DMS79 treated with DMSO at 0.1 percent for 48 hours (cell line): ENCODE results near the gene MIPEP.

Source experiments
- DNase-seq: peaks from one replicate; lab custom pipeline; 2025; lab: John Stamatoyannopoulos, UW

MIPEP gene

DNA sequence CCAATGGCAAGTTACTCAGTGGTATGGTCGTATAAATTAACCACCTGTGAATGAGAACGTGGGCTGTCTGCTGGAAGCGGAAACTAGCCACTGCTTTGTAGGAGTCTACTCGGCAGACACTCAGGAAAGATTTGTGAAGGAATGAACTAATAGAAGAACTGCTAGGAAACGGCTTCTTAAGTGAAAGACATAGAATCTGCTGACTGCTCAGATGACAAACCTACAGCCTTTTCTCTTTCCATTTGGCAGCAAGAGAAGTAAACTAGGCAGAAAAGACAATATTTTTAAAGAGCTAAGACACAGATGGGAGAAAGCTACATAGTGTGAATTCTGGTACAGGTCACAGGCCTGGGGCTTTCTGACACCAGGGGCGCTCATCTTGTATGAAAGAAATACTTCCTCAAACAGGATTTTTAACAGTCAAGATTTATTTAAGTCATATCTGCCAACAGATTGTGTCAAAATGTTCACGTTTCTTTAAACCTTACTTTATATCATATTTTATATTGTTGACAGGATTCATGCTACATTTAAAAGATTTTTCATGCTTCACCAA is 78.4 kb downstream of the MIPEP start:
- no peak for DNase-seq

DNA sequence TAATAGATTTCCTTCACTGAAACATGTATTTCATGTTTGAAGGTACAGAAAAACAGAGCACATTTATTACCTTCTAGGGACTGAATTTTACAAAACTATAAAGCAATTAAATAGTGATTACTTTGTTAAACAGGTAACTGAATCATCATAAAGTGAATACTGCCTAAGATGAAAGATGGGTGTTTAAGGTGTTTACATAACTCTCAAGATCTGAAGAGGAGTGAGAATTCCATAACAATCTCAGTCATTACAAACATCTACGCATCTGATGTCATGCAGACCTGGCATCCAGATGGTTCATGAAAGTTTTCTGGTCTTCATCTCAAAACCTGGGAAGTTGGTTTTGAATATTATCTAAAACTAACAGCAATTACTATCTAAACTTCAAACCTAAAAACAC is 80.4 kb downstream of the MIPEP start:
- DNase-seq, result no peak

DNA sequence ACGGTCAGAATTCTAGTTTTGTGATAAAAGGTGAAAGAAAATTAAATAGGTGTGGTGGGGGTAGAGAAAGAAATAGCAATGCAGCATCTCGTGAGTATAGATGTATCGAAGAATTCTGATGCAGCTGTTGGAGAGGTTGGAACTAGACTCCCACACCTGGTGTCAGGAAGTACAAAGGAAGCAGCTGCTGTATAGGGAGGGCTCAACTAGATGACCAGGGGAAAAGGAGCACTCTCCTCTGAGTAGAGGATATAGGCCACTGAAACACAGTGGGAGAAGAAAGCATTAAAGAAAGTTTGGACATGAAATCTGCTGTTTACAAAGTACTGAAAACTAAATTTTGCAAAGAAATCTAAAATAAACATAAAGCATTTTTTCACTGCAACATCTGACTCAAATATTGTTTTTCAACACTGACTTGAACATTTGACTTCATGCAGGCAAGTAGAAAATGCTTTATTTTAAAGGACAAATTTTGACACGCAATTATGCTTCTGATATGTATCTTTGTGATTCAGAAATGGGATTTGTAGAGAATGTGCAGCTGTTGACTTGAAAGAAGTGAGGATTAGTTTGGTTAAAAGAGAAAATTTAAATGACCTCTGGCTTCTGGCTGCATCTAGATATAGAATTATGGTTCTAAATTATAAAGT is 82.2 kb downstream of the MIPEP start:
- no peak for DNase-seq

DNA sequence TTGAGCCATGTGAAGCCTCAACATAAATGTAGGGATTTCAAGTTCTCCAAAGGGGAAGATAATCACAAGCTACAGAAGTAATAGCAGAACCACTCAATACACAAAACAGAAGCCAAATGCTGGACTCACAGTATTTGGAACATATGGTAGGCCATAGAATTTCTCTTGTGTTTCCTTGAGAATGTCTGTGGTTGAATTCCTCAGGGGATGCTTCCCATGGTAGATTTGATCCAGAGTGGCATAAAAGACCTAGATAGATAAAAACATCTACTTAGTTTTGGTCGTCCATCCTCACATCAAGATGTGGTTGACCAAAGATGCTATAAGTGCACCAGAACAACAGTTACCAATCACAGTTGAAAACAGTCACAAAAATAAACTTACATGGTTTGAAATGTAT is 83.4 kb downstream of the MIPEP start:
- DNase-seq, result no peak

DNA sequence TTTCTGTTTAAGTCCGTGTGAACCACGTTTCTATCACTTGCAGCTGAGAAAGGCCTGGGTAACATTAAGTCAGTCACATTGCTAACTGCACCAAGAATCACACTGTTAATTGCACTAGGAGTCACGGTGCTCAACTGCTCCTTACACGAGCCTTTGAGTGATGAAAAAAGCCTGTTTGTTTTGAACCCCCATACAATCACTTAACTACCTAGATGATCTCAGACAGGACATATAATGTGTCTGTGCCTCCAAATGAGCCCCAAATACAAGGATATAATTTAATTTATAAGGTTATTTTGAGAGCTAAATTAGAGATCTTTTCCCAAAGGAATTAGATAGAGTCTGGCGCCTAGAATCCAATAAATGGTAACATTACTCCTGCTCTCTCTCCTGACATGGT is 84.1 kb downstream of the MIPEP start:
- no peak for DNase-seq

DNA sequence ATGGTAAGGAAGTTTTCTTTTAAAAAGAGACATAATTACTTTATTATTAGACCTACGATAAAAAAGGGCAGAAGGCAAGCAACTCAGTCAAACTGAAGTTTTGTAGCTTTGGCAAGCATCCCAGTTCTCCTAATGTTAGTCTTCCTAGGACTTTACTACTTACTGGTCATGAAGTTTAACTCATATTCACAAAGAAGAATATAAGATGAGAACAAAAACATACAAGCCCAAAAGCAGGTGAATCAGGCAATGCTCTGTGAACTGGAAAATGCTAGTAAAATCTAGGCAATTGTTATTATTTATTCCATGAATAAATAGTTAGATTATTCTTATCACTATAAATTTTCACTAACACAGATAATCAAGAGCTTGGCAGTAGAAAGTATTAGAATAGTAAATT is 85.0 kb downstream of the MIPEP start:
- no peak for DNase-seq

DNA sequence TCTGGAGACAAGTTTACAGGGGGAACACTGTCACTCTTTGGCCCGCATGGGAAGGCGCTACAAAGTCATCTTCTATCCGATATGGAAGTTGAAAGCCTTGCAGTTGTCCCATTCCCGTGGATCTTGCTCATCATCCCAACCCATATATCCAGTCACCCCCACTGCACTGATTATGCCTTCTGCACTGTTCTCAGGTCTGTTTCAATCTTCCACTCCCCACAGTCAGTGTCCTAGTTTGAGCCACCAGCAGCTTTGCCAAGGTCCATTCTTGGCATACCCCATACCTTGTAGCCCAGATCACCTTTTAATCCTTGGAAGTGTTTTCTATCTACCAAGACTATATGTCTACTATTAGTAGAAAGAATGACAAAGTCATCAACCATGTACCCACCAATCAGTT is 88.1 kb downstream of the MIPEP start:
- no peak for DNase-seq

DNA sequence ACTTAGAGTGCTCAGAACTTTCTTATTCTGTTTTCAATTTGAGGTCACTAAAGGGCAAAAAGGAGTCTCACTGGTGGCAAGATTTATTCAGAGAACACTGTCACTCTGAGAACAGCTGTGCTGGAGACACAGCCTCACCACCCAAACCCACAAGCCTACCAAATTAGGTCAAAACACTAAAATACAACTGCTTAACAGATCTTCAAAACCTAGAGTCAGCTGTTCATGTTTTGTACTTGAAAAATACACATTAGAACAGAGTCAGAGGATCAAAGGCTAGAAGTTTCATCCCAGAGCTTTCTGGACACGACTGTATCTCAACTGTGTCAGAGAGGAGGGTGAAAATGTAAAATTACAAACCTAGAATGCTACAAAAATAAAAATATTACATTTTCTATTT is 89.3 kb downstream of the MIPEP start:
- DNase-seq, result no peak

DNA sequence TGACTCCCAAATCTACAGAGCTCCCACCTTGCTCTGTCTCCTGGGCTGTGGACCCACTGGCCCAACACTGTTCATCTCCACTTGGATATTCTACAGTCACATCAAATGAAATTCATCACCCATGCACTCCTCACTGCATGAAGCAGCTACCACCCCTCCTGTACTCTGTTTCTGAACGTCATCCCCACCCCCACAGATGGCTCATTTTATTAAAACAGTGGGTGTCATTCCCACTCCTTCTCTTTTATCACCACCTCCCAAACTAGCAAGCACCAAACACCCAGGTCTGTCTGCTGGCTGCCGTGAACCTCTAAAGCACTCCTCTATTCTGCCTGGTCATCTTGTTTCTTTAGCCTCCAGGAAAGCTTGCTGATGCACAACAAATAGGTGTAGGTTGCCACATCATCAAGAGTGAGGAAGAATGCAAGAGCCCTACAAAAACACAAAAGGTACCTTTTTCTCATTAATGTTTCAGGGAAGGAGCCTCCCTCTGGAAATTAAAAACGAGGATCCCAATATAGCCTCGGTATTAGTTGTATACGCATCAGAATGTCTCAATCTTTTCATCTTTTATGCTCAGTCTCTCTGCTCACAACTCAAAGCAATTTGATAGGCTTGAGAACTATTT is 91.8 kb downstream of the MIPEP start:
- no peak for DNase-seq

DNA sequence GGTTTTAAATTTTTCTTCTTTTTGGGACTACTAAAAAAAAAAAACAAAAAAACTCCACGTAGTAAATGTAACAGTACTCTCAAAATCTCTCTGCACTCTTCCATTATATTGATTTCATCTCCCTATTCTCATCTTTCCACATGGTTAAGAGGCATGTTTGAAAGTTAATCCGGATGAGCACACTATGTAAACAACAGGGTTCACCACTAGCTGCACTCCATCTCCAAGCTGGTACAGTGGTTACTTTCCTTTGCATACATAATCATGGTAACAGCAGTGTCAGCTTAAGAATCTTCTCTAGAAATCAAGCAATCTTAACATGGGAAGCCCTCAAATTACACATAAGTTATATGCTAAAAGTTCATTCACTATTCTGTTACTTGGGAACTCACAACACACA is 92.6 kb downstream of the MIPEP start:
- DNase-seq, result no peak

DNA sequence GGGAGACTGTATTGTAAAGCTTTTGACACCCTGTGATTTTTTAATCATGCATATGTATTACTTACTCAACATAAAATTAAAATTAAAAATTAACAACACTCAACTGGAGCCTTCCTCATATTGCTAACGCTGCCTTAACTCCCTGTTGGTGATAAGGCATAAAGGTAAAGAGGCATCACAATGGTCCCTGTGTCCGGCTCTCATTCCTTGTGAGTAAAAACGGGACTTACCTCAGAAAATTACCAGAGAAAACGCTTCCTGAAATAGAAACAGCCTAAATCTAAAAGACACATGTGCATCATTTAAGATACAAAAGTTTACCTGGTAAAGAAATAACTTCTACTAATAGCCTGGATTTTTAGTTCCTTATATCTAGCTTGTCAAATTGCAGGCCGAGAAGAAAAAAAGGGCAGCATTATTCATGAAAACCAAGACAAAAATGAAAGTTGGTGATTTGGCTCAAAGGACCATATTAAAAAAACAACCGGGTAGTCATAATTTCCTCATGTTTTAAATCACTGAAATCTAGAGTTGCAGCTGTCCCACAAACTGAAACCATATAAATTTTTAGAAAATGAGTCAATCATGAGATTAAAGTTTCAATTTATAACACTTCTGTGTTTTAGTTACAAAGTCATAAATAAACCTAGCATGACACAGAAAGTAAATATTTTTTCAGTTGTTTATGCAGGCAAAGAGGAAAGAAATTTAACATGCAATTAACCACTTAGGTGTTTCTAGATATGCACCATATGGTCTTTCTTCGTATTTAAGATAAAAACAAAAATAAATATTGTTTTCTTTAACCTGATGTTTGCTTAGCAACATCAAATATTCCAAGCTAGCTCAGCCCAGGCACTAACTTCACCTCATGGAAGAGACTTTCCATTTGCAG is 94.7 kb downstream of the MIPEP start:
- DNase-seq, result no peak

DNA sequence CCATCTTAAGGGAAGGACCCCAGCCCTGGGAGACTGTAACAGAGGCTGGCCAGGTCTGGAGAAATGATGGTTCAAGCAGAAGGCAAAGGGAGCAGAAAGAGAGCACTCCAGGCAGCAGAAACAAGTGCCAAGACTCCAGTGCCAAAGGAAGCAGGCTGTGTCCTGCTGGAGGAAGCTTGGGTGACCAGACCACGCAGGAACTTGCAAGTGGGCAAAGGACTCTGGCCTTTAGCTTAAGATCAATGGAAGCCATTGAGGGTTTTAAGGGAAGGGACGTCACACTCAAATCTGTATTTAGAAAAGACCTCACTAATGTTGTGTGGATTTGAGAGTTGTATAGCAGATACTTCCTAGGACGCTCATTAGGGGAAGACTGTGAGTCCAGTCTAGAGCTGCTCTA is 95.5 kb downstream of the MIPEP start:
- DNase-seq, result no peak

DNA sequence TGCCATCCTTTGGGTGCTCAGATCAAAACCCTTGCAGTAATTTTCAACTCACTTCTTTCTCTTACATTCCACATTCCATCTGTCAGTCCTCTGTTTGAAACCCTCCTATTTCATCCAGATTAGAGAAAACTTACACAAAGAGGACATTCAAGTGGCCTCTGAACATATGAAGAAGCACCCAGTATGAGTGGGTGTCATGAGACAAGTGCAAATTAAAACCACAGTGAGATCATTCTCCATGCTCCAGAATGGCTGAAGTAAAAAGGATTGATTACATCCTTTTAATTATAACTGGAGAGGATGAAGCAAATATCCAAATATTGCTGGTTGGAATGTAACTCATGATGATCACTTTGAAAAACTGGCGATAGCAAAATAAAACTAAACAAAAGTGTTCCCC is 96.5 kb downstream of the MIPEP start:
- DNase-seq, result no peak

DNA sequence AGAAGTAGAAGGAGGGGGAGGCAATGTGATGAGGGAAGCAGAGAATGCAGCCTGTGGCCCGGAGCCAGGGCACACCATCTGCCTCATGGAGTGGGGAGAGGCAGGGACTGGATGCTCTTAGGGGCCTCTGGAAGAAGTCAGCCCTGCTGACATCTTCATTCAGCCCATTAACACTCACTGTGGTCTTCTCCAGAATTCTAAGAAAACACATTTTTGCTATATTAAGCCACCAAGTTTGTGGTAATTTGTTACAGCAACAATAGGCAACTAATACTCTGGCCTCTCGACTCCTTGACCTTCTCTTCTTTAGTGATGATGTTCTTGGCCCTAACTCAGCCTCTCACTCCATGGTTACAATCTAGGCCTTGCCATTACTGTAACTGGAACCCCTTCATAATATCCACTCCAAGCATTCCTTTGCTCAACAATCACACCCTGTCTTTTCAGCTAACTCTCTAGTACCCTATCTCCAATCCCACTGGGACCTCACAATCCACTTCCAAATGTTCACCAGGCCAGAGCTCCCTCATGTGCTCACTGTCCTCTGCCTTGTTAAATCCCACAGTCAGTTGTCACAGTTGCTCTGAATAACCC is 98.5 kb downstream of the MIPEP start:
- DNase-seq, result no peak

DNA sequence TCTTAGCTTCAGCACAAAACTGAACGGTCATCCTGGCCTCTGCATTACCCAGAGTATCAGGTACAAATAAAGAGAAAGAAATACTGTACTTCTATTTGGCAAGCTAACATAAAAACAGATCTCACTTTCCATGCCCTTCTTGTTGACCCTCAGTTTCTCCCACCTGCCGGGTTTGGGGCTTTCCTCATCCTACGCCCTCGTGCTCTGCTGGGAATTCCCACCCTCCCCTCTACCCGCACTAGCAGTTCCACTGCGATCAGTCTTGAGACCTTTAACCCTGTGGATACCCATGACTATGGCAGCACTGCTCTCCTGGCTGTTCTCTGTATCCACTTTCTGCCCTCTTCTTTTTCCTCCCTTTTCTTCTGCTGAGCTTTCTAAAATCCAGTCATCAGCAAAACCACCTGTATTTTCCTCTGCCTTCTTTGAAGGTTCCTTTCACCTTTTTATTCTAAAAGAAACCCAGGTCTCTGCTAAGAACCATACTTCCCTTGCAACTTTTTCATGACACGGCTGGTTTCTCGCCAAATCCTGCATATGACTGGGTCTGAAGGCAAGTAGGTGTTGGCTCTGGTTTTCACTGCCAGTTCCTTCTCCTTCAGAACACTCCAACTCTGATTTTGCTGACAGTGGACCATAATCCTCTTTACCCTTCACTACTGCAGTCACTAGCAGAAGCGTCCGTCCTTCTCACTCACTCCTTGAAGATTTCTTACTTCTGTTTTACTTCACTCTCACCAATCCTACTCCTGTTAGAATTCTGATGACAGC is 99.4 kb downstream of the MIPEP start:
- peak; percentile 2 for DNase-seq

DNA sequence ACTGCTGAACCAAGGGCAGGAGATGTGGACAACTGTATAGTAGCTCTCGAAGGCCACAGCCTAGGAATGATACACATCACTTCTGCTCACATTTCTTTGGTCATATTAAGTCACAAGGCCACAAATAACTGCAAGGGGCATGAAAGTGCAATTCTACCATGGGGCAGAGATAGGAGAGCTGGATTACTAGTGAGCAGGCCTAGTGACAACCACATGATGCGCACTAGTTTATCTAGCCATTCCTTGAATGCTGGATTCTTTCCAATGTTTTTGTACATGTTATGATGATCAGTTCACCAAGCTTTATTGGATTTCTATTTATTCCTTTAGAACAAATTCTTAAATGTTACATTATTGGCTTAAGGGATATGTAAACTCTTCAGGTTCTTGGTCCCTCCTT is 100.7 kb downstream of the MIPEP start:
- DNase-seq, result no peak

DNA sequence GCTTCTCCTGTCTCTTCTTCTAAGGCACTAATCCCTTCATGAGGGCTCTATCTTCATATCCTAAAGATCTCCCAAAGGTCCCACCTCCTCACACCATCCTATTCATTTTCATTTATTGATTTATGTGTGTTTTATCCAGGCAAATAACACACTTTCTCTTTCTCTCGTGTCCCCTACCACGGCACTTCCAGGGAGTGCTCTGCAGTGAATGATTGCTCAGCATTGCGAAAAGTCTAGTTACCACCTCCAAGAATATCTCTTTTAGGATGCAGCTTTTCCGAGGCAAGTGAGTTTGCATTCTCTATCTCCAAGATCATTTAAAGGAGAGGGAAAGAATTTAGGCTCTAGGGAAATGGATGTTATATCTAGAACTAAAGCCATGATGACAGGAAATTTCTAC is 101.7 kb downstream of the MIPEP start:
- no peak for DNase-seq

DNA sequence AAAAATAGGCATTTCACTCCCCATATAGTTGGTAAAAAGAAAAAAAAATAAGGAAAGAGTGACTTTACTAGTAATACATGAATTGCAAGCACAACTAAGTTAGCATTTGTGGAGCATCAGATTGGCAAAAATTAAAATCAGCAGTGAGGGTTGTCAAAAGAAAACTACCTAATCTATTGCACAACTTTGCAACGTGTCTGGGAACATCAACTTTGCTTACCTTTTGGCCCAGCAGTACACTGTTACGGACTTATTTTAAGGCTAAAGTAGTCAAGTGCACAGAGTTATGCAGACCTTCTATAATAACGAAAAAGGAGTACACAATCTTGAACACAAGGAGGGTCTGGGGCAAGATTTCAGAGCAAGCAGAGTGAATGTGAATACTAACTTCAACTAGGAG is 102.6 kb downstream of the MIPEP start:
- DNase-seq, result no peak

DNA sequence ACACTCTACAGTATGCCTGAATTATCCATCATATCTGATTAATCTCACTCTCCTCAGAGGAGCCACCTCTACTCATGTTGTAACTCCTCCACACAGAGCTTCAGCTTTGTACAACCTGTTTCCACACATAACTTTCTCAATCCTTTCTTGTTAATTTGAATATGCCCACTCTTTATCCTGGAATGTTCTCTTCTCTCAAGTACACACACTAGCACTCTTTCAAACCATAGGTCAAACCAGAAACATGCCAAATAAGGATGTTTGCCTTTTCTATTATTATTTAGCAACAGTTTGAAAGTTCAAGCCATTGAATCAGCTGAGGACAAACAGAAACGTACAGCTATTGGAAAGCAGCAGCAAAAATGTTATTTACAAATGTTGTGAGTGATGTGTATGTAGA is 110.3 kb downstream of the MIPEP start:
- no peak for DNase-seq

DNA sequence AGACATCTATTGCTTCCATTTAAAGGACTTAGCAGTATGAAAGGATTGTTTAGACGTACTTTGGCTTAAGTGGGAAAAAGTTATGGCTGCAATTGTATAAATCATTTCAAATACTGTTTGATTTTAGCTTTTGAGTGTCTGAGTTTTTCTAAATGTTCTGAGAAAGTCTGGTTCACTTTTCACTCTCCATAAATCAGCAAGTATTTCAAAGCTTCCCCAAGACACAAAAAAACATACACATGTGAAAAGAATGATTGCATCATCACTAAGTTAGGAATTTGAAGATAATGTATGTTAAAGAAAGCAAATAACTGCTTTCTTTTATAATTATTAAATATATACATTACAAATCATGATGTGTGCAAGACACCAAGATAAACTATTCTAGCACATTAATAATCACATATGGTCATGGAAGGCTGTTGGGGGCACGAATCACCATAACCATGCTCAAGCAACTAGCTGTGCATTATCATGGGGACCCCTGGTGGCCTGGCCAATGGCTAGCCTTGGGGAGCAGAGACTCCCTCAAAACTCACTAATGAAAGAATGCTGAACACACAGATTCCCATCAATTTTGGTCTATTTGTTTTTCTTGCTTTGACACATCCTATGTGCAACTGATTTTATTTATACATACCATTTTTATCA is 111.1 kb downstream of the MIPEP start:
- no peak for DNase-seq

DNA sequence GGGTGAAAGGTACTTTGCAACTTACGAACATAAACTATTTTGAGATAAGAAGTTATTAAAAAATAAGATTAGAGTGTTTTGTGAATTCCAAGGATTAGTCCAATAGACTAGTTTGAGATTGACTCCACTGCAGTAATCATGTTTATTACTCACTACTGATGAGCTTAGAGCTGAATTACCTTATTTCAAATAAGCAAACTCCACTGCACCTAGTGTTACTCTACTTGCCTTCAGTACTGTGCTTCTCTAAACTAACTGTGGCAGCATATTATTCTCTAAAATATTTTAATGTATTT is 111.7 kb downstream of the MIPEP start:
- DNase-seq, result no peak
